Lung (tissue), 12 donors: ENCODE data around the gene NPAS3. TPM values are rescaled to one million over a fixed set of nuclear protein-coding genes. Genes with fewer than 3 reads are reported as not detected.

Source experiments
- ATAC-seq: fragments of 200-7000 bp; cut with Tn5 transposase; one replicate; pipeline ENCODE4 v1.9.1; 2020; ENCODE audit warnings: moderate number of reproducible peaks; ENCODE audit not compliant: insufficient read depth, low FRiP score
- DNase-seq, 3 donors: peaks; one replicate each; pipeline ENCODE4 v3.0.0-alpha.2; 2013 to 2017
- H3K27ac ChIP-seq, 2 donors: one replicate each; pipeline ENCODE4 v1.5.1; 2013; ENCODE audit warnings: mild to moderate bottlenecking in 2 of 2, moderate library complexity in 2 of 2, control low read depth in 1 of 2, inconsistent platforms in 1 of 2, low read depth in 1 of 2, low read length in 1 of 2
- H3K27me3 ChIP-seq, 3 donors: one replicate each; pipeline ENCODE4 v1.5.1; 2013; ENCODE audit warnings: low read length in 2 of 3; ENCODE audit not compliant: control insufficient read depth in 3 of 3, insufficient read depth in 3 of 3
- H3K36me3 ChIP-seq, 4 donors: one replicate each; pipeline ENCODE4 v1.5.1; 2013; ENCODE audit warnings: low read length in 4 of 4, mild to moderate bottlenecking in 1 of 4, moderate library complexity in 1 of 4; ENCODE audit not compliant: control insufficient read depth in 4 of 4, insufficient read depth in 4 of 4
- H3K4me1 ChIP-seq, 5 donors: one replicate each; pipeline ENCODE4 v1.5.1; 2013; ENCODE audit warnings: low read length in 5 of 5, mild to moderate bottlenecking in 2 of 5, moderate library complexity in 1 of 5; ENCODE audit not compliant: control insufficient read depth in 5 of 5, insufficient read depth in 5 of 5
- H3K4me3 ChIP-seq: one replicate; pipeline ENCODE4 v1.5.1; 2013; ENCODE audit warnings: mild to moderate bottlenecking, control low read depth, moderate library complexity
- H3K9ac ChIP-seq, 2 donors: one replicate each; pipeline ENCODE4 v1.5.1; 2013; ENCODE audit warnings: low read length in 2 of 2, control low read depth in 1 of 2; ENCODE audit not compliant: insufficient read depth in 1 of 2
- H3K9me3 ChIP-seq, 4 donors: one replicate each; pipeline ENCODE4 v1.5.1; 2013; ENCODE audit warnings: low read length in 3 of 4, mild to moderate bottlenecking in 1 of 4, moderate library complexity in 1 of 4; ENCODE audit not compliant: control insufficient read depth in 4 of 4, insufficient read depth in 3 of 4
- CTCF ChIP-seq: IDR thresholded peaks from 2 replicates; pipeline ENCODE4 v1.5.1; 2012; ENCODE audit warnings: mild to moderate bottlenecking; ENCODE audit errors: control extremely low read depth, extremely low read depth
- WGBS, 2 donors: extraction: QIAGEN DNeasy Blood & Tissue Kit; methylation state at CpG; one replicate each; pipeline ENCODE4 v1.1.7; 2013; 5-methylcytosine and 5-hydroxymethylcytosine counted together
- polyA plus RNA-seq, 2 donors: library from polyadenylated mRNA; stranded (reverse); fragments of 200-250 nt; gene quantifications; one replicate each; pipeline ENCODE4 v1.2.1, GENCODE V29; 2013
- total RNA-seq, 2 donors: library from RNA; depleted of rRNA in 1 of 2; stranded (reverse); fragments of >200 nt in 1 of 2; gene quantifications; one replicate each; pipeline ENCODE4 v1.2.1, GENCODE V29; 2014 to 2021
- donor health status: control.
- donor health status: control.
- donor health status: Bipolar disorder and iron deficiency.
- donor health status: healthy.
- donor health status: DM: yes; HTN: yes; CAD: no.

NPAS3 gene
- total and polyA plus RNA-seq, 4 donors, result 0.13 to 0.48 (median 0.33) TPM

- ATAC-seq (no peak), DNase-seq (no peak)
- H3K36me3 ChIP-seq, result no peaks in the 10 kb centered on the region
- H3K9ac ChIP-seq, result no peak overlapping the region
- 64 to 78% methylated on average over 1 of the region's 1 CpG for WGBS, 2 donors
- peaks cover 0 to 1% (median 0%) of the 10 kb centered on the region in 5 donors for H3K4me1 ChIP-seq
- H3K9me3 ChIP-seq, result no peaks in the 10 kb centered on the region
- H3K4me3 ChIP-seq, result no peak overlapping the region
- H3K27ac ChIP-seq, result no peak overlapping the region
- H3K27me3 ChIP-seq, result peaks cover 0 to 21% (median 0%) of the 10 kb centered on the region in 3 donors
- TF ChIP-seq CTCF, result no peak
Observed at GRCh38 chr14:33702293-33702692, 763.6 kb downstream of the NPAS3 start.

GRCh38 chr14:33704481-33704880 is 765.8 kb downstream of the NPAS3 start:
- Histone ChIP-seq H3K27ac (no peak overlapping the region), H3K27me3 (peaks cover 0 to 19% (median 0%) of the 10 kb centered on the region in 3 donors), H3K9ac (no peak overlapping the region), H3K9me3 (peaks cover 0 to 3% (median 0%) of the 10 kb centered on the region in 4 donors), H3K4me1 (peaks cover 0 to 6% (median 0%) of the 10 kb centered on the region in 5 donors), H3K4me3 (no peak overlapping the region), H3K36me3 (no peaks in the 10 kb centered on the region)
- 66 to 81% methylated on average over 2 of the region's 2 CpGs for WGBS, 2 donors
- no peak for TF ChIP-seq CTCF
- ATAC-seq (no peak), DNase-seq (peak in 2 of 3 donors; percentile 16 to 37)

- no peak overlapping the region for H3K9ac ChIP-seq
- DNase-seq (no peak), ATAC-seq (no peak)
- no peak for TF ChIP-seq CTCF
- H3K9me3 ChIP-seq, result peaks cover 0 to 3% (median 0%) of the 10 kb centered on the region in 4 donors
- H3K4me3 ChIP-seq, result no peak overlapping the region
- peaks cover 0 to 9% (median 2%) of the 10 kb centered on the region in 5 donors for H3K4me1 ChIP-seq
- H3K27me3 ChIP-seq, result peaks cover 0 to 12% (median 0%) of the 10 kb centered on the region in 3 donors
- 85 to 89% methylated on average over 7 of the region's 7 CpGs for WGBS, 2 donors
- no peak overlapping the region for H3K27ac ChIP-seq
- H3K36me3 ChIP-seq, result no peaks in the 10 kb centered on the region
Observed at GRCh38 chr14:33705490-33705889, 766.8 kb downstream of the NPAS3 start.

- H3K27me3 ChIP-seq, result peaks cover 0 to 15% (median 0%) of the 10 kb centered on the region in 3 donors
Observed at GRCh38 chr14:33707716-33708115, 769.0 kb downstream of the NPAS3 start.

More at GRCh38 chr14:33707716-33708115, 769.0 kb downstream of the NPAS3 start:
- Histone ChIP-seq H3K9ac (no peak overlapping the region), H3K4me3 (no peak overlapping the region), H3K27ac (no peak overlapping the region), H3K36me3 (no peaks in the 10 kb centered on the region), H3K4me1 (peaks cover 0 to 10% (median 2%) of the 10 kb centered on the region in 5 donors), H3K9me3 (peaks cover 0 to 3% (median 0%) of the 10 kb centered on the region in 4 donors)
- peak in 2 of 3 donors; percentile 4 to 16 for DNase-seq
- TF ChIP-seq CTCF, result no peak
- ATAC-seq, result no peak
- 85 to 89% methylated on average over 6 of the region's 6 CpGs for WGBS, 2 donors
